GM12864 (cell line): ENCODE measurements around the gene DIAPH1.

ENCODE experiments used
- DNase-seq: peaks from one replicate; pipeline ENCODE4 v3.0.0-alpha.2; 2011; ENCODE audit warnings: low read depth
- H3K4me3 ChIP-seq: 2 replicates; pipeline ENCODE4 v1.5.1; 2011; ENCODE audit warnings: mild to moderate bottlenecking, low read depth, low read length, control low read depth
- TF ChIP-seq, protein P1 (sequence below): IDR thresholded peaks from 2 replicates; pipeline ENCODE4 v1.5.1; 2011; ENCODE audit warnings: low read depth, mild to moderate bottlenecking, moderate library complexity, low read length, control low read depth, inconsistent platforms; ENCODE audit errors: missing control alignments

The DIAPH1 gene

DNA sequence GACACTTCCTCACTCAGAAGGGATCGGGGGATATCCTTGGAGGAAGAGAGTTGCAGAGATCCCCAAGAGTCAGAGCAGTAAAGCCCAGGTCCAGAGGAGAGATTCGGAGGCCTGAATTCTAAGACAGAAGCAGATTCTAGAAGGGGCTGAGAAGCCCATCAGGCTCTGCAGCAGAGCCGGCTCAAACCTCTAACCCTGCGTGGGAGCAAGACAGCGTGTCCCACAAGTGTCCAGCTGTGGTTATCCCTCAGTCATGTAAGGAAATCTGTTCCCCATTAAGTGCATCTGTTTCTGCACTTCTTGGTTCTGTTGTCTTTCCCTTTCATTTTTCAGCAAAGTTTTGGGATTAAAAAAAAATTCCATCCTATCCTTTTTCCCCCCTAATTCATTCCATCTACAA is 4.8 kb upstream of the DIAPH1 start:
- DNase-seq, result no peak
- H3K4me3 ChIP-seq, result peak overlapping the region; percentile 16; the same call in 1 of the 2 replicates
- TF ChIP-seq, protein P1, sequence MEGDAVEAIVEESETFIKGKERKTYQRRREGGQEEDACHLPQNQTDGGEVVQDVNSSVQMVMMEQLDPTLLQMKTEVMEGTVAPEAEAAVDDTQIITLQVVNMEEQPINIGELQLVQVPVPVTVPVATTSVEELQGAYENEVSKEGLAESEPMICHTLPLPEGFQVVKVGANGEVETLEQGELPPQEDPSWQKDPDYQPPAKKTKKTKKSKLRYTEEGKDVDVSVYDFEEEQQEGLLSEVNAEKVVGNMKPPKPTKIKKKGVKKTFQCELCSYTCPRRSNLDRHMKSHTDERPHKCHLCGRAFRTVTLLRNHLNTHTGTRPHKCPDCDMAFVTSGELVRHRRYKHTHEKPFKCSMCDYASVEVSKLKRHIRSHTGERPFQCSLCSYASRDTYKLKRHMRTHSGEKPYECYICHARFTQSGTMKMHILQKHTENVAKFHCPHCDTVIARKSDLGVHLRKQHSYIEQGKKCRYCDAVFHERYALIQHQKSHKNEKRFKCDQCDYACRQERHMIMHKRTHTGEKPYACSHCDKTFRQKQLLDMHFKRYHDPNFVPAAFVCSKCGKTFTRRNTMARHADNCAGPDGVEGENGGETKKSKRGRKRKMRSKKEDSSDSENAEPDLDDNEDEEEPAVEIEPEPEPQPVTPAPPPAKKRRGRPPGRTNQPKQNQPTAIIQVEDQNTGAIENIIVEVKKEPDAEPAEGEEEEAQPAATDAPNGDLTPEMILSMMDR, result no peak

DNA sequence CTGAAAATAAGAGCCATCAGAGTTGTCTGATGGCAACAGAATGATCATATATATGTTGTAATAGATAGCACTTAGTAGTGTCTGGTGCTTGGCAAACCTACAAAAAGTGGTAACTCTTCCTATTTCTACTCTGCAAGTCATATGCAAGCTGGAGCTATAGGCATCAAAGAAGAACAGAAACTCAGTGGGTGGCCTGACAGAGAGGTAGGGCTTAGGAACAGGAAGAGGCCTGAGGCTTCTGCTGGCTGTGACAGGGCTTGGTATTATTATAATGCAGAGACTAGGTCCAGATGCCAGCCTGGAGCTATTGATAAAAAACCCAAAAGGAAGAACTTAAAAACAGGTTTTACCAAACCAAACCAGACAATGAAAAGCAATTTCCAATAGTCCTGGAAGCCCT is 4.4 kb upstream of the DIAPH1 start:
- H3K4me3 ChIP-seq, result peak overlapping the region; percentile 16; the same call in 1 of the 2 replicates
- TF ChIP-seq, protein P1, result no peak
- DNase-seq, result peak; percentile 76

DNA sequence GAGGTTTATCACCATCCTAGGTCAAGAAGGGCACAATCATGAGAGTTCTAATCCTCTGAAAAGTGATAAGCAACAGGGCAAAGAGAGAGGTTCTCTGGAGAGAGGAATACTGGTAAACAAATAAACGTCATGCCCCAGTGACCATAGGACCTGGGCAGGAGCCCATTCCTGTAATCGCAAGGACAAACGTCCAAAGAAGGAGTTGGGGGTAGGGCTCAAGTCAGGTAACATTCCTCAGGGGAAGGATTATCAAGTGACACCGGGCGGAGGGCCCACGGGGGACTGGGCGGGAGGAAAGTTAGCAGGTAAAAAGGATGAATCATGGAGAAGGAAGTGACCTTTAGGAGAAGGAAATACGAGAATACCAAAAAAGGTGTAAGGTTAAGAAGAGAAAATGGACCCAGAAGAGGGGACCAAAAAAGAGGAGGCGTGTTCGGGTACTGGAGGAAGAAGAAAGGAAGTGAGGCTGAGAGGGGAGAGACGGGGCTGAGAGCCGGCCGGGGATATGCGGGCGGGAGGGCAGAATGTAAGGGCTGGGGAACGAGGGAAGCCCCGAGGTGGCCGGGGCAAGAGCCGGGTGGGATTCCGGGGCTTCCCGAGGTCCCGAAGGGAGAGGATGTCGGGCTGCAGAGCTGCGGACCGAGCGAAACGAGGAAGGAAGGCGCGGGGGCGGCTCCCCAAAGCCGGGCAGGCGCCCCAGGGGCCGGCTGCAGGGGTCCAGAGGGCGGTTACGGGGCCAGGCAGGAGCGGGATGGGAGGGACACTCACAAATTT is 583 bp downstream of the DIAPH1 start:
- peak overlapping the region; percentile 79 for H3K4me3 ChIP-seq
- TF ChIP-seq, protein P1, result no peak
- DNase-seq, result no peak

DNA sequence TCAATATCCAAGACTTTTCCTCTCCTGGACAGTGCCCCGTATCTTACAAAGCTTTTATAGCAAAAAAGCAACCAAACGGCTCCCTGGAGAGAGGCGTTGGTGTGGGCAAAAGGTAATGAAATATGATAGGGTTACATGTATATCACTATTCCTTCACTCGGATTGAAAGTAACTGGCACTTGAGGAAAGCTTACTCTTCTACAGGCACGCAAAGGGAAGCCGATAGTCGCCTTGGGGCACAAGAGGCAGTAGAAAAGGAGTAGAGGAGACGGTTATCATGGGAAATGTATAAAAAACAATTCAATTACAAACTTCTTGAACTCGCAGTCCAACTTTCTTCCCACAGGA is 1.1 kb downstream of the DIAPH1 start:
- TF ChIP-seq, protein P1, result no peak
- DNase-seq, result no peak
- H3K4me3 ChIP-seq, result peak overlapping the region; percentile 79

- TF ChIP-seq, protein P1, result no peak
- H3K4me3 ChIP-seq, result peak overlapping the region; percentile 79
- no peak for DNase-seq
Measured at GRCh38 chr5:141617128-141617527, 1.7 kb downstream of the DIAPH1 start.

- no peak for DNase-seq
- TF ChIP-seq, protein P1, result no peak
- peak overlapping the region; percentile 79 for H3K4me3 ChIP-seq
Measured at GRCh38 chr5:141615991-141616720, 2.6 kb downstream of the DIAPH1 start.
